Keratinocyte (primary cell): ENCODE data around the gene GRAP. TPM values are rescaled to one million over a fixed set of nuclear protein-coding genes. Genes with fewer than 3 reads are reported as not detected.
"Not testable (repeated sequence)": the region's sequence is repeated elsewhere in the genome, so short reads cannot be mapped to it uniquely, and the experiment has no call there.

Source experiments
- DNase-seq: peaks from one replicate; pipeline ENCODE4 v3.0.0-alpha.2; 2011; ENCODE audit warnings: low read depth, missing footprints, low spot score
- FAIRE-seq: peaks from 2 replicates; lab custom pipeline; 2011; peaks lifted over from hg19 to GRCh38; lab: Jason Lieb, UNC
- H2AFZ ChIP-seq: 2 replicates; pipeline ENCODE4 v1.6.0; 2012; ENCODE audit warnings: low read length, control low read depth, inconsistent platforms; ENCODE audit not compliant: control insufficient read depth
- H3K27ac ChIP-seq: 2 replicates; pipeline ENCODE4 v1.5.1; 2011; ENCODE audit warnings: low read length; ENCODE audit not compliant: control insufficient read depth, insufficient read depth
- H3K27me3 ChIP-seq: 3 replicates; pipeline ENCODE4 v1.6.0; 2011; ENCODE audit warnings: low read length; ENCODE audit not compliant: control insufficient read depth, insufficient read depth; ENCODE audit errors: extremely low read depth
- H3K36me3 ChIP-seq, 2 experiments: 2 replicates in 1 of 2; 3 replicates in 1 of 2; pipeline ENCODE4 v1.5.1; 2011; ENCODE audit warnings: low read length in 2 of 2, mild to moderate bottlenecking in 1 of 2; ENCODE audit not compliant: control insufficient read depth in 2 of 2, insufficient read depth in 2 of 2; ENCODE audit errors: extremely low read depth in 1 of 2
- H3K4me1 ChIP-seq: 3 replicates; pipeline ENCODE4 v1.5.1; 2011; ENCODE audit warnings: low read length; ENCODE audit not compliant: control insufficient read depth, insufficient read depth; ENCODE audit errors: extremely low read depth
- H3K4me2 ChIP-seq: 3 replicates; pipeline ENCODE4 v1.6.0; 2011; ENCODE audit warnings: low read depth, low read length; ENCODE audit not compliant: control insufficient read depth, insufficient read depth; ENCODE audit errors: extremely low read depth
- H3K4me3 ChIP-seq, 3 experiments: fragments of 200-600 bp in 1 of 3; sonication (generic) in 1 of 3; 2 replicates in 2 of 3; 3 replicates in 1 of 3; pipeline ENCODE4 v1.5.1; 2011 to 2016; ENCODE audit warnings: low read length in 3 of 3, mild to moderate bottlenecking in 3 of 3, control low read depth in 2 of 3, inconsistent platforms in 1 of 3, low read depth in 1 of 3, mixed read lengths in 1 of 3, mixed run types in 1 of 3, moderate library complexity in 1 of 3; ENCODE audit not compliant: control insufficient read depth in 2 of 3, insufficient read depth in 2 of 3; ENCODE audit errors: extremely low read depth in 1 of 3
- H3K79me2 ChIP-seq: 2 replicates; pipeline ENCODE4 v1.6.0; 2012; ENCODE audit warnings: low read length; ENCODE audit not compliant: control insufficient read depth, insufficient read depth
- H3K9ac ChIP-seq: 3 replicates; pipeline ENCODE4 v1.6.0; 2011; ENCODE audit warnings: low read length; ENCODE audit not compliant: control insufficient read depth, insufficient read depth; ENCODE audit errors: extremely low read depth
- H3K9me1 ChIP-seq: 3 replicates; pipeline ENCODE4 v1.6.0; 2011; ENCODE audit warnings: low read length; ENCODE audit not compliant: control insufficient read depth, insufficient read depth; ENCODE audit errors: extremely low read depth
- H3K9me3 ChIP-seq: 2 replicates; pipeline ENCODE4 v1.5.1; 2012; ENCODE audit warnings: low read depth, low read length; ENCODE audit not compliant: control insufficient read depth
- H4K20me1 ChIP-seq: 3 replicates; pipeline ENCODE4 v1.6.0; 2011; ENCODE audit warnings: low read length; ENCODE audit not compliant: control insufficient read depth, insufficient read depth; ENCODE audit errors: extremely low read depth
- CTCF ChIP-seq, 3 experiments: IDR thresholded peaks in 1 of 3; conservative IDR thresholded peaks in 1 of 3; optimal IDR thresholded peaks in 1 of 3; 2 replicates in 2 of 3; 3 replicates in 1 of 3; pipeline versions ENCODE3 to v1.5.1; 2011; ENCODE audit warnings: low read length in 3 of 3, mild to moderate bottlenecking in 3 of 3, moderate library complexity in 2 of 3, control low read depth in 1 of 3, inconsistent platforms in 1 of 3; ENCODE audit not compliant: insufficient read depth in 2 of 3; ENCODE audit errors: extremely low read depth in 1 of 3
- EZH2 ChIP-seq: IDR thresholded peaks from one replicate; pipeline ENCODE4 v1.6.1; 2012; ENCODE audit warnings: inconsistent platforms, mild to moderate bottlenecking, low read length, moderate library complexity
- dilution Hi-C: fragments of 300-500 bp; cut with MboI; formaldehyde crosslinking; loops from one replicate; pipeline ENCODE4 v1.7.0; 2020; ENCODE audit warnings: low sequenced_read_pairs; ENCODE audit not compliant: extremely low pct_ligation_motif_present
- polyA plus RNA-seq, 5 experiments: library from polyadenylated mRNA; depleted of rRNA in 3 of 5; stranded (reverse) in 3 of 5; stranded (forward) in 1 of 5; unstranded in 1 of 5; fragments of >200 nt; gene quantifications; 1 replicate in 1 of 5; 2 replicates in 3 of 5; 3 replicates in 1 of 5; pipeline versions ENCODE4 v1.2.1 to v1.2.3, GENCODE V29; 2011 to 2012; ENCODE audit warnings: missing spikeins in 2 of 5, low read depth in 1 of 5, low replicate concordance in 1 of 5

GRAP gene
- polyA plus RNA-seq, 1 donor (not counting 4 experiments of a cell fraction or from before 2014, with no cell fraction given): 0.03 TPM

- H3K4me2 ChIP-seq, H4K20me1 ChIP-seq, dilution Hi-C loops, H3K36me3 ChIP-seq, H3K27me3 ChIP-seq, H3K4me1 ChIP-seq, H3K9me3 ChIP-seq, H3K9me1 ChIP-seq, H2AFZ ChIP-seq, H3K9ac ChIP-seq, H3K27ac ChIP-seq, H3K4me3 ChIP-seq, H3K79me2 ChIP-seq, DNase-seq: not testable (repeated sequence)
- FAIRE-seq: peak; percentile 32
Measured at GRCh38 chr17:19029740-19030139, 17.0 kb downstream of the GRAP start.

- H3K4me3 ChIP-seq, dilution Hi-C loops, H3K79me2 ChIP-seq, H3K4me1 ChIP-seq, H4K20me1 ChIP-seq, H3K9me3 ChIP-seq, H3K9me1 ChIP-seq, DNase-seq, H3K27me3 ChIP-seq, H3K36me3 ChIP-seq, FAIRE-seq, H3K27ac ChIP-seq, H2AFZ ChIP-seq, H3K9ac ChIP-seq, H3K4me2 ChIP-seq: not testable (repeated sequence)
Measured at GRCh38 chr17:19028671-19029070, 18.1 kb downstream of the GRAP start.

- Histone ChIP-seq H3K9me3 (no peaks in the 10 kb centered on the region), H3K4me1 (peaks cover 5% of the 10 kb centered on the region), H3K79me2 (no peaks in the 10 kb centered on the region), H3K4me3 (no peak overlapping the region), H3K27ac (no peak overlapping the region), H4K20me1 (no peaks in the 10 kb centered on the region), H3K27me3 (no peaks in the 10 kb centered on the region), H3K9ac (no peak overlapping the region), H2AFZ (no peak overlapping the region), H3K36me3 (no peaks in the 10 kb centered on the region), H3K9me1 (no peaks in the 10 kb centered on the region), H3K4me2 (peak overlapping the region; percentile 6)
- peak; percentile 92 for FAIRE-seq
- DNase-seq: peak; percentile 85
- dilution Hi-C loops: no loop called here
- TF ChIP-seq CTCF (optimal IDR thresholded peaks at IDR 0.05 in 1 of 3, IDR thresholded peaks at IDR 0.05 in 1 of 3, conservative IDR thresholded peaks at IDR 0.05 in 1 of 3; ENCODE audit: extremely low read depth in 1 of 3, insufficient read depth in 2 of 3, low read length in 3 of 3) (no peak), EZH2 (no peak)
Measured at GRCh38 chr17:19024101-19025078, 22.4 kb downstream of the GRAP start.
